CD14-positive monocyte (primary cell): ENCODE results near the gene RPRM. TPM values are rescaled to one million over a fixed set of nuclear protein-coding genes. Genes with fewer than 3 reads are reported as not detected.

Experiments used
- DNase-seq, 3 donors: peaks; one replicate each; pipeline ENCODE4 v3.0.0-alpha.2; 2011 to 2022
- H2AFZ ChIP-seq: 2 replicates; pipeline ENCODE4 v1.6.0; 2012; ENCODE audit warnings: mild to moderate bottlenecking, low read depth, low read length, inconsistent platforms; ENCODE audit not compliant: insufficient read depth, poor library complexity, severe bottlenecking
- H3K27ac ChIP-seq, 2 donors: 1 replicate in 1 of 2; 2 replicates in 1 of 2; pipeline ENCODE4 v1.5.1; 2012 to 2013; ENCODE audit warnings: low read length in 2 of 2, control low read depth in 1 of 2, inconsistent platforms in 1 of 2, low read depth in 1 of 2, mild to moderate bottlenecking in 1 of 2
- H3K27me3 ChIP-seq, 2 donors: one replicate each; pipeline versions ENCODE4 v1.6.0 to v1.6.1; 2011 to 2013; ENCODE audit warnings: low read length in 2 of 2; ENCODE audit not compliant: control insufficient read depth in 2 of 2, insufficient read depth in 2 of 2
- H3K36me3 ChIP-seq, 2 donors: replicated peaks in 1 of 2; 1 replicate in 1 of 2; 2 replicates in 1 of 2; pipeline versions ENCODE4 v1.5.1 to v1.6.1; 2012 to 2013; ENCODE audit warnings: low read length in 2 of 2, control low read depth in 1 of 2, inconsistent platforms in 1 of 2, mild to moderate bottlenecking in 1 of 2; ENCODE audit not compliant: insufficient read depth in 2 of 2, control insufficient read depth in 1 of 2
- H3K4me1 ChIP-seq, 2 donors: 1 replicate in 1 of 2; 2 replicates in 1 of 2; pipeline versions ENCODE4 v1.5.1 to v1.6.1; 2012 to 2013; ENCODE audit warnings: low read length in 2 of 2, control low read depth in 1 of 2, inconsistent platforms in 1 of 2, mild to moderate bottlenecking in 1 of 2, moderate library complexity in 1 of 2; ENCODE audit not compliant: insufficient read depth in 2 of 2, control insufficient read depth in 1 of 2
- H3K4me2 ChIP-seq: replicated peaks from 2 replicates; pipeline ENCODE3; 2012; ENCODE audit warnings: low read length, moderate library complexity, mild to moderate bottlenecking; ENCODE audit not compliant: poor library complexity, severe bottlenecking; ENCODE audit errors: extremely low read depth
- H3K4me3 ChIP-seq, 3 experiments: fragments of 200-600 bp in 1 of 3; sonication (generic) in 1 of 3; replicated peaks in 1 of 3; 1 replicate in 2 of 3; 2 replicates in 1 of 3; pipeline ENCODE4 v1.5.1; 2011 to 2013; ENCODE audit warnings: low read length in 3 of 3, mild to moderate bottlenecking in 3 of 3, control low read depth in 2 of 3, low read depth in 2 of 3, inconsistent platforms in 1 of 3, moderate library complexity in 1 of 3
- H3K79me2 ChIP-seq: 2 replicates; pipeline ENCODE4 v1.6.0; 2012; ENCODE audit warnings: mild to moderate bottlenecking, control low read depth, inconsistent platforms, low read length, moderate library complexity; ENCODE audit not compliant: insufficient read depth
- H3K9ac ChIP-seq: 2 replicates; pipeline ENCODE4 v1.6.0; 2017; ENCODE audit warnings: low read length, mild to moderate bottlenecking; ENCODE audit not compliant: insufficient read depth, poor library complexity, severe bottlenecking
- H3K9me3 ChIP-seq, 2 donors: replicated peaks in 1 of 2; 1 replicate in 1 of 2; 2 replicates in 1 of 2; pipeline versions ENCODE4 v1.5.1 to v1.6.1; 2012 to 2013; ENCODE audit warnings: low read length in 2 of 2, control low read depth in 1 of 2; ENCODE audit not compliant: control insufficient read depth in 1 of 2, insufficient read depth in 1 of 2
- H4K20me1 ChIP-seq: 2 replicates; pipeline ENCODE4 v1.6.0; 2012; ENCODE audit warnings: mild to moderate bottlenecking, low read length, control low read depth, moderate library complexity; ENCODE audit not compliant: insufficient read depth
- H3K27ac Mint-ChIP-seq, 7 donors: one replicate each; pipeline ENCODE4 v1.8.0; 2020; ENCODE audit warnings: mild to moderate bottlenecking in 7 of 7, mixed read lengths in 7 of 7, moderate library complexity in 6 of 7, inconsistent platforms in 2 of 7
- H3K27me3 Mint-ChIP-seq, 3 donors: one replicate each; pipeline ENCODE4 v1.8.0; 2021 to 2022; ENCODE audit warnings: low read depth in 3 of 3, mild to moderate bottlenecking in 3 of 3, mixed read lengths in 3 of 3, moderate library complexity in 3 of 3, inconsistent platforms in 1 of 3
- H3K36me3 Mint-ChIP-seq, 2 donors: one replicate each; pipeline ENCODE4 v1.8.0; 2020; ENCODE audit warnings: mixed read lengths in 2 of 2, inconsistent platforms in 1 of 2, mild to moderate bottlenecking in 1 of 2
- H3K4me1 Mint-ChIP-seq: one replicate; pipeline ENCODE4 v1.8.0; 2020; ENCODE audit warnings: mild to moderate bottlenecking, mixed read lengths
- H3K4me3 Mint-ChIP-seq, 2 donors: one replicate each; pipeline ENCODE4 v1.8.0; 2020; ENCODE audit warnings: mild to moderate bottlenecking in 2 of 2, mixed read lengths in 2 of 2, moderate library complexity in 1 of 2
- H3K9me3 Mint-ChIP-seq, 7 donors: one replicate each; pipeline ENCODE4 v1.8.0; 2020 to 2022; ENCODE audit warnings: mixed read lengths in 7 of 7, mild to moderate bottlenecking in 6 of 7, moderate library complexity in 6 of 7, inconsistent platforms in 2 of 7
- WGBS: methylation state at CpG from one replicate; pipeline ENCODE4 v1.1.5; 2013; ENCODE audit warnings: missing lambda C conversion rate; ENCODE audit not compliant: insufficient coverage; 5-methylcytosine and 5-hydroxymethylcytosine counted together
- intact Hi-C, 2 donors: fragments of 100-400 bp; cut with micrococcal nuclease; formaldehyde crosslinking; loops; one replicate each; pipeline versions ENCODE4 v1.15.0 to v1.15.1; 2023
- polyA plus RNA-seq, 3 donors: library from polyadenylated mRNA; depleted of rRNA in 1 of 3; unstranded in 2 of 3; stranded (reverse) in 1 of 3; fragments of 300-500 nt in 2 of 3; fragments of >200 nt in 1 of 3; fragmentation: Illumina TruSeq in 2 of 3; gene quantifications; 1 replicate in 2 of 3; 2 replicates in 1 of 3; pipeline ENCODE4 v1.2.3, GENCODE V29; 2012 to 2021
- TF ChIP-seq, protein P1 (sequence below): fragments of 200-600 bp; IDR thresholded peaks from one replicate; pipeline ENCODE4 v1.8.0; 2022; ENCODE audit warnings: antibody characterized with exemption, mild to moderate bottlenecking

RPRM gene
- polyA plus RNA-seq, 3 donors = not detected

DNA sequence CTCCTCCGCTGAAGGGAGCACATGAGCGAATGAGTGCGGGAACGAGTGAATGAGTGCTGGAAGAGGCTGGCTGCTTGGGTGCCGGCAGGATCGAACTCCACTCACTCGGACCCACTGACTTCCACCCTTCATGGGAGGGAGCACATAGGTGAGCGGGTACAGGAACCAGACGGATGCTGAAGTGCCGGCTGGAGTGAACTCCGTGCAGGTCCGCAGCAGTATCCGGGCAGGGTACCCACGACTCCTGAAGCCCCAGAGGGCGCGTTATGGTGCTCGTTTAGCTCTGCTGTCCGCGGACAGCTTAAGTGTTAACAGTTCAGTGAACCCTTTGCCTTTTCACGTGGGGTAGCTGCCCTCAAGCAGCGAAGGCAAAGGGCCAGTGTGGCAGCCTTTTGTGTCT, 23.2 kb downstream of the RPRM start:
- no peak overlapping the region for H3K27ac ChIP-seq
- Mint-ChIP-seq H3K27ac (no peak overlapping the region), H3K36me3 (no peaks in the 10 kb centered on the region), H3K9me3 (peaks cover 0 to 2% (median 0%) of the 10 kb centered on the region in 7 donors), H3K4me1 (no peaks in the 10 kb centered on the region), H3K27me3 (peaks cover 0 to 5% (median 0%) of the 10 kb centered on the region in 3 donors), H3K4me3 (no peak overlapping the region)
- H2AFZ ChIP-seq = no peak overlapping the region
- H3K9ac ChIP-seq = no peak overlapping the region
- no peak overlapping the region for H3K4me2 ChIP-seq
- 90% methylated on average over 19 of the region's 21 CpGs for WGBS
- intact Hi-C loops = no loop called here
- no peaks in the 10 kb centered on the region for H3K9me3 ChIP-seq
- no peak for DNase-seq
- H3K4me1 ChIP-seq = no peaks in the 10 kb centered on the region
- H3K4me3 ChIP-seq = no peak overlapping the region
- H3K27me3 ChIP-seq = no peaks in the 10 kb centered on the region
- TF ChIP-seq, protein P1, sequence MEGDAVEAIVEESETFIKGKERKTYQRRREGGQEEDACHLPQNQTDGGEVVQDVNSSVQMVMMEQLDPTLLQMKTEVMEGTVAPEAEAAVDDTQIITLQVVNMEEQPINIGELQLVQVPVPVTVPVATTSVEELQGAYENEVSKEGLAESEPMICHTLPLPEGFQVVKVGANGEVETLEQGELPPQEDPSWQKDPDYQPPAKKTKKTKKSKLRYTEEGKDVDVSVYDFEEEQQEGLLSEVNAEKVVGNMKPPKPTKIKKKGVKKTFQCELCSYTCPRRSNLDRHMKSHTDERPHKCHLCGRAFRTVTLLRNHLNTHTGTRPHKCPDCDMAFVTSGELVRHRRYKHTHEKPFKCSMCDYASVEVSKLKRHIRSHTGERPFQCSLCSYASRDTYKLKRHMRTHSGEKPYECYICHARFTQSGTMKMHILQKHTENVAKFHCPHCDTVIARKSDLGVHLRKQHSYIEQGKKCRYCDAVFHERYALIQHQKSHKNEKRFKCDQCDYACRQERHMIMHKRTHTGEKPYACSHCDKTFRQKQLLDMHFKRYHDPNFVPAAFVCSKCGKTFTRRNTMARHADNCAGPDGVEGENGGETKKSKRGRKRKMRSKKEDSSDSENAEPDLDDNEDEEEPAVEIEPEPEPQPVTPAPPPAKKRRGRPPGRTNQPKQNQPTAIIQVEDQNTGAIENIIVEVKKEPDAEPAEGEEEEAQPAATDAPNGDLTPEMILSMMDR = no peak
- H4K20me1 ChIP-seq = no peaks in the 10 kb centered on the region
- no peaks in the 10 kb centered on the region for H3K79me2 ChIP-seq
- H3K36me3 ChIP-seq = no peaks in the 10 kb centered on the region

DNA sequence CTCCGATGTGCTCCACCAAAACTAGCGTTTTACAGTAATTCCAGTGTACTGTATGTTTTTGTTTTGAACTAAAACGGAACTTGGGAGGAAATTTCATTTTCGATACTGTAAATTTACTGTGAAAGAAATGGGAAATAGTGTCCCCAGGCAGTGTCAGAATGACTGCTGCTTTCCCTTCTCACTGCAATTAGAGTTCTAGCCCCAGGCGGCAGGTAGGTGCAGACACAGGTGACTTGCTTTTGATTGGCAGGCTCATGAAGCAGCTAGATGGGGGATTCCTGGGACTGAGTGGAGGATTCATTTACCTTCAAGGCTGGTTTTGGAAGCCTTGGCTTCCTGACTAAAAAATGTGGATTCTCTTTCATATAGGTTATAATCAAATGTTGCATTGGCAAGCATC, 27.0 kb downstream of the RPRM start:
- Histone ChIP-seq H3K27me3 (no peaks in the 10 kb centered on the region), H3K4me3 (no peak overlapping the region), H3K27ac (no peak overlapping the region), H3K79me2 (no peaks in the 10 kb centered on the region), H3K4me1 (no peaks in the 10 kb centered on the region), H3K36me3 (no peaks in the 10 kb centered on the region), H4K20me1 (no peaks in the 10 kb centered on the region), H3K4me2 (no peak overlapping the region), H3K9ac (no peak overlapping the region), H2AFZ (no peak overlapping the region), H3K9me3 (no peaks in the 10 kb centered on the region)
- no peaks in the 10 kb centered on the region for H3K4me1 Mint-ChIP-seq
- no peak overlapping the region for H3K4me3 Mint-ChIP-seq
- no peak for DNase-seq
- WGBS = 80% methylated on average over 2 of the region's 5 CpGs
- H3K36me3 Mint-ChIP-seq = no peaks in the 10 kb centered on the region
- intact Hi-C loops = no loop called here
- H3K9me3 Mint-ChIP-seq = no peaks in the 10 kb centered on the region
- peaks cover under 1 to 2% (median 1%) of the 10 kb centered on the region in 3 donors for H3K27me3 Mint-ChIP-seq
- TF ChIP-seq, protein P1 = no peak
- H3K27ac Mint-ChIP-seq = peak overlapping the region in 1 of 7 donors; percentile 41
